ENCODE results near the gene MYO5B.
A peak's percentile ranks its signal among the peaks of the same experiment; 100 is the strongest.

The MYO5B gene

DNA sequence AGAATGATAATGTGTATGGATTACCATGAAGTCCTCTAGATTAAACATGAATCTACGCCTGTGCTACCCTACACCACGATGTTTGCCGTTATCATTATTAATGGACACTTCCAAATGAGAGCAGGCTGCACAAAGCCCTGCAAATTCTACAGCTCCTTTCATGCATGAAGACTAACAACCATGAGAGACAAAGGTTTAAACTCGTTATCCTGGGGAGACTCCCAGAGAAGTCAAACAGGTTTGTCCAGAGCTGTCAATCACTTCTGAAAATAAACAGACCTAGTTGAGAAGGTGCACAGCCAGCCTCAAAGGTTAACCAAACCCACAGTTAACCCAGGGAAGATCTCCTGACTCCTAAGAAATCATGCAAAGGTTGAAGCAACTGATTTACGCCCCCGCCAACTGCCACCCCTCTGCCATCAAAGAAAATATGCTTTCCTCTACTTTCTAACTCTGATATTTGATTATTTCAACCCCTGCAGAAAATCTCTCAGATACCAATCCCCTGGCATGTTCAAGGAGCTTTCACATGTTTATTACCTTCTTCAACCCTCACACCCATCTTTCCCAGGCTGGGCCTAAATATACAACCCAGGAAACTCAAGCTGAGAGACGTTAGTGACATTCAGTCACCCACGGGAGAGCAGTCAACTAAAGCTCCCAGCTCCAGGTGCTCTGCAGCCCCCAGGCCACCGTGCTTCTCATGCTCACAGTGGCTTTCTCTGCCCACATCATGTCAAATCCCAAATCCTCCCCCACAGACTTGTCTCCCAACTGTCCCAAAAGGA lies 35.9 kb downstream of the MYO5B start:
- Mint-ChIP-seq H3K4me1 (peaks cover 10% of the 10 kb centered on the region), H3K27me3 (ENCODE audit: low read depth) (peaks cover 9% of the 10 kb centered on the region), H3K9me3 (no peaks in the 10 kb centered on the region), H3K36me3 (ENCODE audit: low read depth) (no peaks in the 10 kb centered on the region), H3K27ac (peak overlapping the region; percentile 43 to 65 (median 49)), H3K4me3 (no peak overlapping the region)
- TF ChIP-seq, protein P1, sequence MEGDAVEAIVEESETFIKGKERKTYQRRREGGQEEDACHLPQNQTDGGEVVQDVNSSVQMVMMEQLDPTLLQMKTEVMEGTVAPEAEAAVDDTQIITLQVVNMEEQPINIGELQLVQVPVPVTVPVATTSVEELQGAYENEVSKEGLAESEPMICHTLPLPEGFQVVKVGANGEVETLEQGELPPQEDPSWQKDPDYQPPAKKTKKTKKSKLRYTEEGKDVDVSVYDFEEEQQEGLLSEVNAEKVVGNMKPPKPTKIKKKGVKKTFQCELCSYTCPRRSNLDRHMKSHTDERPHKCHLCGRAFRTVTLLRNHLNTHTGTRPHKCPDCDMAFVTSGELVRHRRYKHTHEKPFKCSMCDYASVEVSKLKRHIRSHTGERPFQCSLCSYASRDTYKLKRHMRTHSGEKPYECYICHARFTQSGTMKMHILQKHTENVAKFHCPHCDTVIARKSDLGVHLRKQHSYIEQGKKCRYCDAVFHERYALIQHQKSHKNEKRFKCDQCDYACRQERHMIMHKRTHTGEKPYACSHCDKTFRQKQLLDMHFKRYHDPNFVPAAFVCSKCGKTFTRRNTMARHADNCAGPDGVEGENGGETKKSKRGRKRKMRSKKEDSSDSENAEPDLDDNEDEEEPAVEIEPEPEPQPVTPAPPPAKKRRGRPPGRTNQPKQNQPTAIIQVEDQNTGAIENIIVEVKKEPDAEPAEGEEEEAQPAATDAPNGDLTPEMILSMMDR (IDR thresholded peaks at IDR 0.05; ENCODE audit: unreplicated experiment in 3 of 3): no peak

DNA sequence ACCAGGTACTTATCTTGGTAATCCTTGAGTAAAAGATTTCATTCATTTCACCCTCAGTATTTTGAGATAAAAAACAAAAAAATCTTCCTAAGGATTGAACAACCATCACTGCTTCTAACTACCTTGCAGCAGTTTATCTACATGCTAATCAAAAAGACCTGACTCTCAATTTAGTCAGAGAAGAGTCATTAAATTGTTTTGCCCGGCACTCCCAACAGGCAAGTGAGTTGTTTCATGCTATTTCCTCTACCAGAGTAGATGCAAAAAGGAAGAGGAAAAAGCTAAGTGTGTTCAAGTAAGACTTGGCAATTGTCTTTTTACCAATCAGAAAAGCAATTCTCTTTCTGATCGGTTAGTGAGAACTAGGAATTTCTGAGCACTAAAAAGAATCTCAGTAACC lies 39.5 kb downstream of the MYO5B start:
- peaks cover 4% of the 10 kb centered on the region for H3K27me3 Mint-ChIP-seq (ENCODE audit: low read depth)
- TF ChIP-seq, protein P1 (IDR thresholded peaks at IDR 0.05; ENCODE audit: unreplicated experiment in 3 of 3): no peak

DNA sequence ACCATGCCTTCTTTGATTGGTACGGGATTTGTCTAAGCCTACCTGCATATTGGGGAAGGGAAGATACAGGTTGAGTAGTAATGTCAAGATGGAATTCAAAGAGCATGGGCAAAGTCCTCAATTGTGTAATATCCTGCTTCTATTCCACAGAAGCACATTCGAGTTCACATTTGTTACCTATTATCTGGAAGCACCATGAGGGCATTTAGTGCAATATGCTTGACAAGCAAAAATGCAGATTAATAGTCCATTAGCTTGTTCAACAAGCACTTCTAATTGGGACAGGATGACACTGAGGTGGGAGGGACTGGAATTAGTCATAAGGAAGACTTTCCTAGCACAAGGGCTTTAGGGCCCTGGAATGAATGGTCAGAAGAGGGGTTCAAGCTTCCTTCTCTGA lies 40.5 kb downstream of the MYO5B start:
- Mint-ChIP-seq H3K27ac (no peak overlapping the region), H3K4me3 (no peak overlapping the region), H3K4me1 (peaks cover 5% of the 10 kb centered on the region), H3K9me3 (no peaks in the 10 kb centered on the region), H3K27me3 (ENCODE audit: low read depth) (no peaks in the 10 kb centered on the region), H3K36me3 (ENCODE audit: low read depth) (no peaks in the 10 kb centered on the region)
- TF ChIP-seq, protein P1 (IDR thresholded peaks at IDR 0.05; ENCODE audit: unreplicated experiment in 3 of 3): no peak

More for the DNA sequence above, 39.5 kb downstream of the MYO5B start:
- Mint-ChIP-seq H3K4me3 (no peak overlapping the region), H3K36me3 (ENCODE audit: low read depth) (no peaks in the 10 kb centered on the region), H3K9me3 (no peaks in the 10 kb centered on the region), H3K27ac (no peak overlapping the region), H3K4me1 (peaks cover 5% of the 10 kb centered on the region)

DNA sequence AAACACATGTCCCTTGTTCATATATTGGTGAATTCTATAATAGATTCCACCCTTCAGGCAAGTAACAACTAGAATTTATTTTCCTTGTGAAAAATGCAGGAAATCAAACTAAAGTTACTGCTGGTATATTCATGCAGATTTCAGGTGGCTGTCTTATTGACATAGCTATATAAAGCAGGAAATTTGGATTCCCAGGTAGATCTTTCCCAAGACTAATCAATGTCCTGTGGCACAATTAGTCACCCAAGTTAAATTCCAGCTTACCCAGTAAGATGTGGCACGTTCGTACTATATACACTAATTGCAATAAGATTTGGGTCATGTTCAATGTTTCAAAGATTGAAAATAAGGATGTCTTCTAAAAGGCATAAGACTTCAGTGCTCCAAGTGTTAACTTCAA lies 42.0 kb downstream of the MYO5B start:
- Mint-ChIP-seq H3K27me3 (ENCODE audit: low read depth) (no peaks in the 10 kb centered on the region), H3K9me3 (no peaks in the 10 kb centered on the region), H3K4me1 (no peaks in the 10 kb centered on the region), H3K4me3 (no peak overlapping the region), H3K36me3 (ENCODE audit: low read depth) (no peaks in the 10 kb centered on the region), H3K27ac (no peak overlapping the region)
- TF ChIP-seq, protein P1 (IDR thresholded peaks at IDR 0.05; ENCODE audit: unreplicated experiment in 3 of 3): no peak

DNA sequence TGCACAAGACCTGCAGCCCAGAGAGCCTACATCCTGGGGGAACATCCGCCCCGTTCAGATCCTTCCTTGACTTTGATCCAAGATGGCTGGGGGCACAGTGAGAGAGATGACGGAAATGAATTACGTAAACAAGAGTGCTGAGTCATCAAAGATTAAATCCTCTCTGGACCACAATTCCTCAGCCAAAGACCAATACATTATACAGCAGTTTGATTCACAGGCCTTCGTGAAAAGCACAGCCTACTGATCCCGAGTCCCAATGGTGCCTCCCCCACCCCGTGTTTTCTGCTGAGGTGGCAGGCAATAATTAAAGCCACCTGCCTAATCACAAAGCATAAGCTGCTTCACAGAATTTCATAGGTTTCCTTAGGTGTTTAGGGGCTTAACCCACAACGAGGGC lies 43.0 kb downstream of the MYO5B start:
- peaks cover 2% of the 10 kb centered on the region for H3K27me3 Mint-ChIP-seq (ENCODE audit: low read depth)

More for the DNA sequence above, 43.0 kb downstream of the MYO5B start:
- TF ChIP-seq, protein P1 (IDR thresholded peaks at IDR 0.05; ENCODE audit: unreplicated experiment in 3 of 3): no peak
- Mint-ChIP-seq H3K27ac (no peak overlapping the region), H3K9me3 (peaks cover 2% of the 10 kb centered on the region), H3K36me3 (ENCODE audit: low read depth) (no peaks in the 10 kb centered on the region), H3K4me1 (no peaks in the 10 kb centered on the region), H3K4me3 (no peak overlapping the region)
